SKM-1 (cell line): ENCODE results near the gene MTMR12.

Experiments
- DNase-seq: peaks from one replicate; lab custom pipeline; 2025; ENCODE audit not compliant: unreplicated experiment; lab: John Stamatoyannopoulos, UW

MTMR12 gene

GRCh38 chr5:32277798-32278197 lies 34.9 kb downstream of the MTMR12 start:
- DNase-seq: no peak

DNA sequence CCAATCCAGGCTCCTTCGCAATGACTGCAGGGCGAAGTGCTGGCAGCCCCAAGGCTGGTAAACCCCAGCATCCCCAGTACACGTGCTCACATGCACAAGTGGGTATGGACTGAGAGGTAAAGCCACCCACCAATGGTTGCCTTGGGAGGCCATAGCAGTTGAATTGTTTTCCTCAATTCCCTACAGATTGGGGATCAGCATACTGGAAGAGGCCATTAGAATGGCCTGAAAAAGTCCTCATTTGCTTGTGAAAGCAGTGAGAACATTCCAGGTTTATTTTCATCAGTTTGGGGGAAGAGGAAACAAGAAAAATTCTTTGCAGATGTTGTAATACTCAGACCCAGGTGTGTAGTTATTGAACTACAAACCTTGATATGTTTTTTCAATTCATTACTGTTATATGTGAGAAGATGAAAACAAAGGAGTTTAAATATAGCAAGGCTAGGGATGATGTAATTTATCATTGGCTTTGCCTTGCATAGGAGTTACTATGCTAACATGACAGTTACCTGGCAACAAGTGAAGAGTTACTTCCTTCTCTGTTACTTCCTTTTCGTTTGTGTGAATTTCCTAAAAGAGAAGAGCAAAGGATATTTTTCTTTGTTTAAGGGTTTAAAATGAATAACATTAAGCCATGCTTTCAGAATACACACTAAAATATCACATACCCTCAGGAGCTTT lies 36.4 kb downstream of the MTMR12 start:
- DNase-seq: peak; percentile 67

- DNase-seq: no peak
Observed at GRCh38 chr5:32275396-32275741, 37.4 kb downstream of the MTMR12 start.

- DNase-seq: no peak
Observed at GRCh38 chr5:32274548-32275395, 38.0 kb downstream of the MTMR12 start.

DNA sequence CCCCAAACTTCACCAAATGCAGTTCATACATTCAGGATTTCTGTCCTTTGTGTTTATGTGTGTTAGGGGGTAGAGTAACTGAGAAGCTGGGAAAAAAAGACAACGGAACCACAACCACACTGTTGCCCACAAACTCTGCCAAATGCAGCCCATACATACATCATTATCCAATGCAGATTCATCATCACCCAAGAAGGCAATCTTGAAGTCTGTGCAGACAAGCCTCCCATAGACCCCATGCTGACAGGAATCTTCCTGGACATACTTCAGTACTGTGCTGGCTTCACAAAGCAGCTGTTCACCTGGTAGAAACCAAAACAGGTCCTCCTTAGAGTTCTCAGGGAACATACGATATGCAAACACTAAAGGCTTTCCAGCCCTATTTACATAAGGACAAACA lies 38.9 kb downstream of the MTMR12 start:
- no peak for DNase-seq

GRCh38 chr5:32272746-32273145 lies 40.0 kb downstream of the MTMR12 start:
- DNase-seq: no peak

- DNase-seq: no peak
Observed at GRCh38 chr5:32270946-32271345, 41.8 kb downstream of the MTMR12 start.

GRCh38 chr5:32270178-32270577 lies 42.6 kb downstream of the MTMR12 start:
- no peak for DNase-seq

DNA sequence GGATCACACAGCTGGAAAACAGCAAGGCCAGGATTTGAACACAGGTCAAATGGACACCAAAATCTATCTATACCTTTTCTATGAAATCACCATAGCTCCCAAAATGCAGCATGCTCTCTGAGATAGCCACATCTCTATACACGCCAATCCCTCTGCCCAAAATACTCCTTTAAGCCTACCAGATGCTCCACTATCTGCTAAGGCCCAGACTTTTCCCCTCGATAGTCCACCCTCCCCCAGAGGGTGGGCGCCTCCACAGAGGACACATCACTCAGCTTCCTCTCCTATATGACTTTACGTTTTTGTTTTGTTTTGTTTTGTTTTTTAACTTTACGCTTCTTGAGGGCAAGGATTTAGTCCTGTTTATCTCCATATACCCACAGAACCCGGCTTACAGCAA lies 46.8 kb downstream of the MTMR12 start:
- no peak for DNase-seq

- no peak for DNase-seq
Observed at GRCh38 chr5:32264957-32265572, 47.7 kb downstream of the MTMR12 start.

DNA sequence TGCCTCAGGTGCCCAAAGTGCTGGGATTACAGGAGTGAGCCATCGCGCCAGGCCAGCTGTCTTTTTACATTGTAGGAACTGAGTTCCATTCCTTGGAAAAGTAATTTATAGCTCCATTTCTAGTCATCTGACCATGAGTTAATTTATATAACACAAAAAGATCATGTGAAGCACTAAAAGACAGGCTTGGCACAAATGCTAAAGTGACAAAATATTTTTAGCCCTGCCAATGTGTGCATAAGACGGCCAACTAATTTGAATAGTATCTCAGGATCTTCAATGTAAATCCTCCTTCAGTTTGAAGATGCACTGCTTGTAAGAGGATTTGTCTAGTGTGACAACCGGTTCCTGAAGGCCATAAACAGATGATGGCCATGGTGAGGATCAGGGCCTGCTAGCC lies 49.1 kb downstream of the MTMR12 start:
- no peak for DNase-seq

GRCh38 chr5:32261198-32261597 lies 51.5 kb downstream of the MTMR12 start:
- DNase-seq: no peak

- DNase-seq: no peak
Observed at GRCh38 chr5:32259033-32259432, 53.7 kb downstream of the MTMR12 start.

DNA sequence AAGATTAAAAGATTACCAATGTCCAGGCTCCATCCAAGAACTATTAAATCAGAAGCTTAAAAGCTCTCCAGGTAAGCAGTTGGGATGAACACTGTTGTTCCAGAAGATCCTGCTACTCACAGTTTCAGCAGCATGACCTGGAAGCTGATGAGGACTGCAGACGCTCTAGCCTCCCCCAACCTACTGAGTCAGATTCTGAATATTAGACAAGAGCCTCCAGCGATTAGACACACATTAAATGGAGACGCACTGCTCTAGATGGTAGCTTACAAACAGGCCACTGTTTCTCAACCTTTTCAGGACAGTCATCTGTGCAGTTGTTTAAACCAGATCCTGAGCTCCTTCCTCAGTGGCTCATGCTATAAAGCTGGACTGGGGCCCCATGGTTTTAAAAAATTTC lies 54.3 kb downstream of the MTMR12 start:
- DNase-seq: no peak

- DNase-seq: no peak
Observed at GRCh38 chr5:32255540-32255900, 57.2 kb downstream of the MTMR12 start.

- DNase-seq: no peak
Observed at GRCh38 chr5:32254881-32255539, 57.7 kb downstream of the MTMR12 start.

GRCh38 chr5:32251871-32252458 lies 60.8 kb downstream of the MTMR12 start:
- DNase-seq: no peak

DNA sequence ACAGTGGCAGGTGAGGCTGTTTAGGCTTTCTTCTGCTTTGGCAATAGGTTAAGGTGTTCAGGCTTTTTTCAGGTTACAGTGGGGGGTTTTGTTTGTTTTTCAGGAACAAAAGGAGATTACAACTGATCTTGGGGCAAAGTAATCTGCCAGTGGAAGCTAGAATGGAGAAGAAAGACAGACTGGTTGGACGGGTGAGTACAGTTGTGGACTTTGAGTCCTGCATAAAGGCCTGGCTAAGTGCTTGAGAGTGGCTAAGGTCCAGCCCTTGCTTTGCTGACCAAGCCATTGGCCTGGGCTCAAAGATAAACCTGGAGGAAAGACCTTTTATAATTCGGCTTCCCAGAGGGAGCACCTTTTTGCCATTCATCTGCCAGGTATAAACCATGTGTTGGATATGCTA lies 63.1 kb downstream of the MTMR12 start:
- no peak for DNase-seq

GRCh38 chr5:32245742-32246141 lies 67.0 kb downstream of the MTMR12 start:
- DNase-seq: no peak

GRCh38 chr5:32244017-32244416 lies 68.7 kb downstream of the MTMR12 start:
- DNase-seq: no peak

DNA sequence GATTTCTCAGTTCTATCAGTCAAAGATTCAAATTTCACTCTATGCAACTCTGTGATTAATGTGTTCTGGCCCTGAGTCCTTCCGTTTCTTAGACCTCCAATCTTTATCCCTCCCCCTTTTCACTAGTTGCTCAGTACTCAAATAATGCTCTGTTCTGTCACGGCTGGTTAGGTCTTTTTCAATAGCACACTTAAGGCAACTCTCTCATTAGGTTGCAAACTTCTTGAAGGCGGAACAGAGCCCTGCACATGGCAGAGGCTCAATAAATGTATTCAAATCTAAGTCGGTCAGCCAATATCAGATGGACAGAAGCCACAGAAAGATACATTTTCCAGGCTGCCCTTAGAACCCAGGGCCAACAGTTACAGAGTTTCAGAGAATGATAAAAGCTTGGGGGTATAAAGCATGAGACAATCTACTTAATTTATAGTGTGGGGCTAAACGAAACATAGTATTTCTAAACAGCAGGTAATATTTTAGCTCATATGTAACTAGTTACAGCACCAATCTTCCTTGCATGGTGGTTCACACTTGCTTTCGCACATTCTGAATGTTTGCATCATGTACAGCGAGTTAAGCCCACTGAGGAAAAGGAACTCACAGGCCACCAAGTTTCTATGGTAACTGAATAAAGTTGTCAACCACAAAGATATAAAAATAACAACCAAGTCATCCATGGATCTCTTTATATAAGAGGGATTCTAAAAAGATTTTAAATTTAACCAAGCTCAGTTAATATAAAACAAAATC lies 71.5 kb downstream of the MTMR12 start:
- DNase-seq: no peak
